NCI-H446 treated with DMSO at 0.1 percent for 48 hours (cell line): ENCODE measurements around the gene FHOD3.

Source experiments
- DNase-seq: peaks from one replicate; lab custom pipeline; 2025; lab: John Stamatoyannopoulos, UW

FHOD3 gene

GRCh38 chr18:36522509-36522908, 225.0 kb downstream of the FHOD3 start:
- DNase-seq, result no peak

- no peak for DNase-seq
Measured at GRCh38 chr18:36525913-36526312, 228.4 kb downstream of the FHOD3 start.

GRCh38 chr18:36526611-36527010, 229.1 kb downstream of the FHOD3 start:
- DNase-seq, result no peak

- no peak for DNase-seq
Measured at GRCh38 chr18:36527051-36527450, 229.5 kb downstream of the FHOD3 start.

- DNase-seq, result no peak
Measured at GRCh38 chr18:36527740-36528455, 230.4 kb downstream of the FHOD3 start.

- DNase-seq, result no peak
Measured at GRCh38 chr18:36529747-36530146, 232.2 kb downstream of the FHOD3 start.

GRCh38 chr18:36530676-36531405, 233.3 kb downstream of the FHOD3 start:
- peak; percentile 40 for DNase-seq

GRCh38 chr18:36531636-36532035, 234.1 kb downstream of the FHOD3 start:
- DNase-seq, result no peak

- peak; percentile 72 for DNase-seq
Measured at GRCh38 chr18:36532394-36532793, 234.9 kb downstream of the FHOD3 start.

GRCh38 chr18:36532815-36533214, 235.3 kb downstream of the FHOD3 start:
- DNase-seq, result no peak

GRCh38 chr18:36533446-36534153, 236.1 kb downstream of the FHOD3 start:
- DNase-seq, result no peak

GRCh38 chr18:36534154-36534688, 236.7 kb downstream of the FHOD3 start:
- no peak for DNase-seq

GRCh38 chr18:36535202-36535935, 237.9 kb downstream of the FHOD3 start:
- no peak for DNase-seq

- no peak for DNase-seq
Measured at GRCh38 chr18:36536426-36536825, 238.9 kb downstream of the FHOD3 start.

GRCh38 chr18:36537289-36537688, 239.8 kb downstream of the FHOD3 start:
- no peak for DNase-seq

GRCh38 chr18:36539674-36540231, 242.2 kb downstream of the FHOD3 start:
- no peak for DNase-seq

GRCh38 chr18:36543030-36543429, 245.5 kb downstream of the FHOD3 start:
- DNase-seq, result no peak

GRCh38 chr18:36543991-36544725, 246.6 kb downstream of the FHOD3 start:
- DNase-seq, result peak; percentile 59

GRCh38 chr18:36545821-36546427, 248.4 kb downstream of the FHOD3 start:
- no peak for DNase-seq

- no peak for DNase-seq
Measured at GRCh38 chr18:36546876-36547275, 249.4 kb downstream of the FHOD3 start.
